GM12892 (cell line): ENCODE data around the gene CSTPP1.
A peak's percentile ranks its signal among the peaks of the same experiment; 100 is the strongest.

ENCODE experiments used
- DNase-seq: peaks from one replicate; pipeline ENCODE4 v3.0.0; 2011; ENCODE audit not compliant: insufficient read length
- FAIRE-seq: peaks from 2 replicates; lab custom pipeline; 2011; peaks lifted over from hg19 to GRCh38; lab: Jason Lieb, UNC
- POLR2A ChIP-seq: IDR thresholded peaks from 2 replicates; pipeline ENCODE4 v1.6.1; 2011; ENCODE audit warnings: low read depth, low read length, control low read depth
- POLR2AphosphoS5 ChIP-seq: IDR thresholded peaks from 2 replicates; pipeline ENCODE4 v1.6.1; 2011; ENCODE audit warnings: low read depth, low read length, control low read depth
- TAF1 ChIP-seq: IDR thresholded peaks from 2 replicates; pipeline ENCODE4 v1.6.1; 2011; ENCODE audit warnings: low read depth, mild to moderate bottlenecking, control low read depth, low read length, borderline replicate concordance

CSTPP1 gene

GRCh38 chr11:47152126-47152952, 215.8 kb downstream of the CSTPP1 start:
- DNase-seq (no peak), FAIRE-seq (peak; percentile 89)
- TF ChIP-seq TAF1 (no peak), POLR2AphosphoS5 (no peak)

GRCh38 chr11:47152953-47153950, 216.7 kb downstream of the CSTPP1 start:
- peak; percentile 91 for FAIRE-seq
- TF ChIP-seq POLR2AphosphoS5 (no peak), POLR2A (no peak), TAF1 (no peak)
- peak; percentile 68 for DNase-seq

GRCh38 chr11:47154616-47155570, 218.3 kb downstream of the CSTPP1 start:
- TF ChIP-seq POLR2AphosphoS5: no peak
- no peak for TF ChIP-seq POLR2A
- TF ChIP-seq TAF1: no peak
- FAIRE-seq: no peak
- DNase-seq: no peak

GRCh38 chr11:47155879-47156278, 219.3 kb downstream of the CSTPP1 start:
- no peak for FAIRE-seq
- TF ChIP-seq POLR2A (no peak), POLR2AphosphoS5 (no peak), TAF1 (no peak)
- DNase-seq: no peak

GRCh38 chr11:47156333-47156732, 219.8 kb downstream of the CSTPP1 start:
- no peak for DNase-seq
- FAIRE-seq: no peak
- no peak for TF ChIP-seq TAF1
- TF ChIP-seq POLR2A: no peak
- TF ChIP-seq POLR2AphosphoS5: no peak

GRCh38 chr11:47156951-47157350, 220.4 kb downstream of the CSTPP1 start:
- no peak for TF ChIP-seq TAF1
- no peak for TF ChIP-seq POLR2AphosphoS5
- no peak for TF ChIP-seq POLR2A
- FAIRE-seq (no peak), DNase-seq (no peak)

GRCh38 chr11:47157805-47158204, 221.2 kb downstream of the CSTPP1 start:
- FAIRE-seq: no peak
- DNase-seq: no peak
- TF ChIP-seq POLR2AphosphoS5: no peak
- TF ChIP-seq POLR2A: no peak
- no peak for TF ChIP-seq TAF1

- TF ChIP-seq POLR2AphosphoS5 (no peak), POLR2A (no peak), TAF1 (no peak)
- no peak for DNase-seq
- no peak for FAIRE-seq
These were observed 221.7 kb downstream of the CSTPP1 start for GRCh38 chr11:47158242-47158641.

- TF ChIP-seq TAF1 (no peak), POLR2A (no peak), POLR2AphosphoS5 (no peak)
- DNase-seq (no peak), FAIRE-seq (no peak)
These were observed 224.2 kb downstream of the CSTPP1 start for GRCh38 chr11:47160753-47161133.

GRCh38 chr11:47161134-47161854, 224.7 kb downstream of the CSTPP1 start:
- no peak for TF ChIP-seq POLR2AphosphoS5
- DNase-seq (peak; percentile 79), FAIRE-seq (peak; percentile 92)
